Subcutaneous adipose tissue (tissue), 4 donors: ENCODE measurements around the gene LONRF3. TPM values are rescaled to one million over a fixed set of nuclear protein-coding genes. Genes with fewer than 3 reads are reported as not detected.

Experiments used
- CTCF ChIP-seq: fragments of 450-650 bp; IDR thresholded peaks from one replicate; pipeline ENCODE4 v1.5.1; 2016; ENCODE audit warnings: low read depth, mild to moderate bottlenecking, control low read depth, antibody characterized with exemption, moderate library complexity
- total RNA-seq, 4 donors: library from RNA; depleted of rRNA; stranded (reverse); fragments of >200 nt; gene quantifications; one replicate each; pipeline ENCODE4 v1.1.0, GENCODE V29; 2016

The LONRF3 gene
- total RNA-seq, 4 donors from 2014 or later, result 10.8 to 22.1 (median 12.3) TPM

GRCh38 chrX:118974908-118975671 is 672 bp downstream of the LONRF3 start:
- no peak for TF ChIP-seq CTCF

- TF ChIP-seq CTCF, result no peak
Measured at GRCh38 chrX:118975831-118976598, 1.6 kb downstream of the LONRF3 start.

GRCh38 chrX:118976599-118977340 is 2.4 kb downstream of the LONRF3 start:
- TF ChIP-seq CTCF, result no peak

- TF ChIP-seq CTCF, result no peak
Measured at GRCh38 chrX:118977424-118977823, 3.0 kb downstream of the LONRF3 start.

GRCh38 chrX:118978451-118978850 is 4.0 kb downstream of the LONRF3 start:
- no peak for TF ChIP-seq CTCF

GRCh38 chrX:118980761-118981160 is 6.3 kb downstream of the LONRF3 start:
- no peak for TF ChIP-seq CTCF

- no peak for TF ChIP-seq CTCF
Measured at GRCh38 chrX:118983513-118983912, 9.1 kb downstream of the LONRF3 start.
